Type B pancreatic cell (in vitro differentiated cells): ENCODE results near the gene CCDC107. TPM values are rescaled to one million over a fixed set of nuclear protein-coding genes. Genes with fewer than 3 reads are reported as not detected.
A peak's percentile ranks its signal among the peaks of the same experiment; 100 is the strongest.

Experiments used
- DNase-seq: peaks from one replicate; pipeline ENCODE4 v3.0.0; 2021; ENCODE audit warnings: mixed read lengths; ENCODE audit not compliant: unreplicated experiment; ENCODE audit errors: extremely low spot score
- H3K27ac Mint-ChIP-seq: 2 replicates; pipeline ENCODE4 v1.8.0; 2021; ENCODE audit warnings: mild to moderate bottlenecking, mixed read lengths
- H3K27me3 Mint-ChIP-seq: 2 replicates; pipeline ENCODE4 v1.8.0; 2021; ENCODE audit warnings: mixed read lengths
- H3K36me3 Mint-ChIP-seq: 2 replicates; pipeline ENCODE4 v1.8.0; 2021; ENCODE audit warnings: mixed read lengths
- H3K4me1 Mint-ChIP-seq: one replicate; pipeline ENCODE4 v1.8.0; 2021; ENCODE audit warnings: mixed read lengths; ENCODE audit not compliant: unreplicated experiment
- H3K4me3 Mint-ChIP-seq: 2 replicates; pipeline ENCODE4 v1.8.0; 2021; ENCODE audit warnings: mild to moderate bottlenecking, mixed read lengths
- H3K9me3 Mint-ChIP-seq: 2 replicates; pipeline ENCODE4 v1.8.0; 2021; ENCODE audit warnings: mixed read lengths
- total RNA-seq: library from RNA; stranded (reverse); gene quantifications from 2 replicates; pipeline ENCODE4 v1.2.1, GENCODE V29; 2021; ENCODE audit warnings: low replicate concordance
- TF ChIP-seq, protein P1 (sequence below): fragments of 200-600 bp; sonication (generic); conservative IDR thresholded peaks from 2 replicates; pipeline ENCODE4 v1.5.0; 2021; ENCODE audit warnings: antibody characterized with exemption, mild to moderate bottlenecking

CCDC107 gene
- total RNA-seq, 1 donor from 2014 or later, result 17.2 TPM

DNA sequence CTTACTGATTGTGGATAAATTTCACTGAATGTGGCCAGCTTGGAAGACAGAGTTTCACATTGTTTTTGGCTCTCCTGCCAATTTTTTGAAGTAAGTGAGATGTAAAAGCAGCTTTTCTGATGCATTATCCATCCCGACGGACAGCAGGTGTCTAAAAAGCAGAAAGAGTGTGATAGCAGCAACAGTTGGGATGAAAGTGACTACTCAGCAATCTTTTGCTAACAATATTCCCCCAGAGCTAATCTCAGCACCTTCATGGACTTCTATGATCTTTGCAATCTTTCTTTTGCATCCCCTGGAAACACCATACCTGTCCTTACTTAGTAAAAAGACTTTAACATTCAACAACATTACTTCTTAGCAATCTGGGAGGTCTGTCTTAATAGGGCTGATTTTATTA is 45.2 kb upstream of the CCDC107 start:
- TF ChIP-seq, protein P1, sequence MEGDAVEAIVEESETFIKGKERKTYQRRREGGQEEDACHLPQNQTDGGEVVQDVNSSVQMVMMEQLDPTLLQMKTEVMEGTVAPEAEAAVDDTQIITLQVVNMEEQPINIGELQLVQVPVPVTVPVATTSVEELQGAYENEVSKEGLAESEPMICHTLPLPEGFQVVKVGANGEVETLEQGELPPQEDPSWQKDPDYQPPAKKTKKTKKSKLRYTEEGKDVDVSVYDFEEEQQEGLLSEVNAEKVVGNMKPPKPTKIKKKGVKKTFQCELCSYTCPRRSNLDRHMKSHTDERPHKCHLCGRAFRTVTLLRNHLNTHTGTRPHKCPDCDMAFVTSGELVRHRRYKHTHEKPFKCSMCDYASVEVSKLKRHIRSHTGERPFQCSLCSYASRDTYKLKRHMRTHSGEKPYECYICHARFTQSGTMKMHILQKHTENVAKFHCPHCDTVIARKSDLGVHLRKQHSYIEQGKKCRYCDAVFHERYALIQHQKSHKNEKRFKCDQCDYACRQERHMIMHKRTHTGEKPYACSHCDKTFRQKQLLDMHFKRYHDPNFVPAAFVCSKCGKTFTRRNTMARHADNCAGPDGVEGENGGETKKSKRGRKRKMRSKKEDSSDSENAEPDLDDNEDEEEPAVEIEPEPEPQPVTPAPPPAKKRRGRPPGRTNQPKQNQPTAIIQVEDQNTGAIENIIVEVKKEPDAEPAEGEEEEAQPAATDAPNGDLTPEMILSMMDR, result no peak
- H3K36me3 Mint-ChIP-seq, result peaks cover 4% of the 10 kb centered on the region
- DNase-seq, result no peak
- no peak overlapping the region for H3K4me3 Mint-ChIP-seq
- no peaks in the 10 kb centered on the region for H3K9me3 Mint-ChIP-seq
- no peak overlapping the region for H3K27ac Mint-ChIP-seq
- peaks cover 62% of the 10 kb centered on the region for H3K27me3 Mint-ChIP-seq
- H3K4me1 Mint-ChIP-seq, result peaks cover 6% of the 10 kb centered on the region

DNA sequence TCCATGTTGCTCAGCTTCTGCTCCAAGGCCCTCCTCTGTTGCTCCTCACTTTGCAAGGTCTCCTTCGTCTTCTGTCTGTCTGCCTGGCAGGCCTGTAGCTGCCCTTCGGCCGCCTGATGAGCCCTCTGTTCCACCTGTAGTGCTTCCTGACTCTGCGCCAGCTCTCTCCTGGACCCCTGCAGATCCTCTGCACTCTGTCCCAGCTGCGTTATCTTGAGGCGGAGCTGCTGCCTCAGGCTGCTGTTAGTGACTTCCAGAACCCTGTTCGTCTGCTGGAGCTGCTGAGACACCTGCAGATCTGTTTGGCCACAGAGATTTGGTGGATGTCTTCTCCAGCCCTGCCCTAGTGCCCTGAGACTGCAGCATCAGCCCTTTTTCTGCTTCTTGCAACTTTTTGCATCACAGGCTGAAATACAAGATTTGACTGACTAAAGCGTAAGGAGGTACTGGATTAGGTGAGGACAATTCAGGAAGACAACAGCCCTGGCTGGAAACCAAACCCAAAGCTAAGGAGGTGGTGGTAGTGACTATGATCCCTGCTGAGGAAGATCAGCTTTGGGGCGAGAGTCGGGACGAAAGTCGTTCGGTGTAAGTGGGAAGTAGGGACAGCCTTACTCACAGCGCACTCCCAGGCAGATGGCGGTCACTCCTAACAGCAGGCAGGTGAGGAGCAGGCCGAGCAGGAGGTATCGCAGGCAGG is 42.0 kb upstream of the CCDC107 start:
- no peak for DNase-seq
- Mint-ChIP-seq H3K27me3 (peaks cover 83% of the 10 kb centered on the region), H3K4me3 (peak overlapping the region; percentile 74), H3K4me1 (peaks cover 6% of the 10 kb centered on the region), H3K9me3 (no peaks in the 10 kb centered on the region), H3K36me3 (no peaks in the 10 kb centered on the region), H3K27ac (peak overlapping the region; percentile 4)
- TF ChIP-seq, protein P1, result no peak

- Mint-ChIP-seq H3K27me3 (peaks cover 76% of the 10 kb centered on the region), H3K4me3 (peak overlapping the region; percentile 83), H3K4me1 (no peaks in the 10 kb centered on the region), H3K36me3 (no peaks in the 10 kb centered on the region), H3K9me3 (no peaks in the 10 kb centered on the region), H3K27ac (peak overlapping the region; percentile 65)
- TF ChIP-seq, protein P1, result no peak
- no peak for DNase-seq
These were observed 41.2 kb upstream of the CCDC107 start for GRCh38 chr9:35616681-35617459.

GRCh38 chr9:35617548-35617947 is 40.5 kb upstream of the CCDC107 start:
- H3K27me3 Mint-ChIP-seq, result peaks cover 73% of the 10 kb centered on the region
- no peak for DNase-seq
- H3K9me3 Mint-ChIP-seq, result no peaks in the 10 kb centered on the region
- peak overlapping the region; percentile 83 for H3K4me3 Mint-ChIP-seq
- H3K4me1 Mint-ChIP-seq, result no peaks in the 10 kb centered on the region
- TF ChIP-seq, protein P1, result no peak
- H3K36me3 Mint-ChIP-seq, result no peaks in the 10 kb centered on the region
- H3K27ac Mint-ChIP-seq, result peak overlapping the region; percentile 65

- Mint-ChIP-seq H3K36me3 (no peaks in the 10 kb centered on the region), H3K9me3 (no peaks in the 10 kb centered on the region), H3K27ac (peak within 1 kb of the TSS; percentile 65), H3K4me3 (peak within 1 kb of the TSS; percentile 83), H3K4me1 (no peaks in the 10 kb centered on the region), H3K27me3 (peaks cover 65% of the 10 kb centered on the region)
- TF ChIP-seq, protein P1, result no peak
- no peak for DNase-seq
These were observed 39.8 kb upstream of the CCDC107 start, which contains the start of gene CD72 for GRCh38 chr9:35618325-35618727. Gene CD72 (minus strand): TSS chr9:35618413. CDS start chr9:35618303, 110 bp downstream.
